GM23338 (cell line): ENCODE data around the gene USP6. TPM values are rescaled to one million over a fixed set of nuclear protein-coding genes. Genes with fewer than 3 reads are reported as not detected.
A peak's percentile ranks its signal among the peaks of the same experiment; 100 is the strongest.

Source experiments
- ATAC-seq: fragments of 200-7000 bp; cut with Tn5 transposase; 3 replicates; pipeline ENCODE4 v1.9.1; 2020
- DNase-seq: peaks from one replicate; pipeline ENCODE4 v3.0.0-alpha.2; 2015; ENCODE audit warnings: low spot score
- H2AFZ ChIP-seq: fragments of 200-600 bp; sonication (generic); 2 replicates; pipeline ENCODE4 v1.8.0; 2016; ENCODE audit warnings: antibody characterized with exemption, mild to moderate bottlenecking, moderate library complexity
- H3F3A ChIP-seq: fragments of 200-600 bp; sonication (generic); replicated peaks from 2 replicates; pipeline ENCODE4 v1.8.0; 2017; ENCODE audit warnings: antibody characterized with exemption, mixed run types, low read depth
- H3K27ac ChIP-seq: fragments of 200-600 bp; sonication (generic); 2 replicates; pipeline ENCODE4 v1.6.1; 2016; ENCODE audit warnings: low read depth
- H3K27me3 ChIP-seq: fragments of 200-600 bp; sonication (generic); 2 replicates; pipeline ENCODE4 v1.8.0; 2016; ENCODE audit warnings: mild to moderate bottlenecking, mixed run types, moderate library complexity; ENCODE audit not compliant: insufficient read depth
- H3K36me3 ChIP-seq: fragments of 200-600 bp; sonication (generic); 2 replicates; pipeline ENCODE4 v1.8.0; 2016; ENCODE audit warnings: mild to moderate bottlenecking; ENCODE audit not compliant: insufficient read depth
- H3K4me1 ChIP-seq: fragments of 200-600 bp; sonication (generic); 2 replicates; pipeline ENCODE4 v1.8.0; 2016; ENCODE audit warnings: mild to moderate bottlenecking, moderate library complexity; ENCODE audit not compliant: insufficient read depth
- H3K4me2 ChIP-seq: fragments of 200-600 bp; sonication (generic); 2 replicates; pipeline ENCODE4 v1.7.1; 2017; ENCODE audit warnings: mixed run types
- H3K4me3 ChIP-seq: fragments of 200-600 bp; sonication (generic); 2 replicates; pipeline ENCODE4 v1.6.1; 2016; ENCODE audit warnings: mixed run types
- H3K79me2 ChIP-seq: fragments of 200-600 bp; sonication (generic); replicated peaks from 2 replicates; pipeline ENCODE4 v1.8.0; 2017; ENCODE audit warnings: mild to moderate bottlenecking; ENCODE audit not compliant: insufficient read depth
- H3K9me2 ChIP-seq: fragments of 200-600 bp; sonication (generic); 2 replicates; pipeline ENCODE4 v1.8.0; 2017; ENCODE audit not compliant: insufficient read depth
- H4K20me1 ChIP-seq: fragments of 200-600 bp; sonication (generic); replicated peaks from 2 replicates; pipeline ENCODE4 v1.8.0; 2017; ENCODE audit warnings: mild to moderate bottlenecking; ENCODE audit not compliant: insufficient read depth
- H3K27ac Mint-ChIP-seq: 2 replicates; pipeline ENCODE4 v1.8.0; 2020; ENCODE audit warnings: inconsistent platforms, mild to moderate bottlenecking, moderate library complexity, mixed read lengths
- H3K27me3 Mint-ChIP-seq: 3 replicates; pipeline ENCODE4 v1.8.0; 2022; ENCODE audit warnings: low read depth, mild to moderate bottlenecking, moderate library complexity, mixed read lengths, inconsistent platforms; ENCODE audit not compliant: insufficient read depth, poor library complexity
- H3K36me3 Mint-ChIP-seq: 3 replicates; pipeline ENCODE4 v1.8.0; 2021; ENCODE audit warnings: low read depth, mild to moderate bottlenecking, inconsistent platforms, moderate library complexity, mixed read lengths
- H3K4me1 Mint-ChIP-seq: 3 replicates; pipeline ENCODE4 v1.8.0; 2020; ENCODE audit warnings: mild to moderate bottlenecking, inconsistent platforms, mixed read lengths
- H3K4me3 Mint-ChIP-seq: 3 replicates; pipeline ENCODE4 v1.8.0; 2021; ENCODE audit warnings: moderate library complexity, mild to moderate bottlenecking, inconsistent platforms, mixed read lengths
- H3K9me3 Mint-ChIP-seq: 3 replicates; pipeline ENCODE4 v1.8.0; 2020; ENCODE audit warnings: moderate library complexity, mild to moderate bottlenecking, inconsistent platforms, mixed read lengths
- EZH2 ChIP-seq: fragments of 200-600 bp; sonication (generic); IDR thresholded peaks from one replicate; pipeline ENCODE4 v1.8.0; 2017; ENCODE audit warnings: antibody characterized with exemption, mild to moderate bottlenecking, low read depth; ENCODE audit not compliant: unreplicated experiment
- POLR2AphosphoS5 ChIP-seq: IDR thresholded peaks from 2 replicates; pipeline ENCODE4 v1.6.1; 2016; ENCODE audit warnings: antibody characterized with exemption, low read depth
- STAT1 ChIP-seq: IDR thresholded peaks from one replicate; pipeline ENCODE4 v1.6.1; 2016; ENCODE audit warnings: antibody characterized with exemption; ENCODE audit not compliant: unreplicated experiment
- ZNF114 ChIP-seq: fragments of 250-450 bp; sonication (Bioruptor Pico); IDR thresholded peaks from 2 replicates; pipeline ENCODE4 v1.5.0; 2020; ENCODE audit warnings: mild to moderate bottlenecking, moderate library complexity
- ZNF462 ChIP-seq: fragments of 250-450 bp; sonication (Bioruptor Pico); IDR thresholded peaks from 2 replicates; pipeline ENCODE4 v1.5.0; 2020; ENCODE audit warnings: mild to moderate bottlenecking, moderate library complexity
- long read RNA-seq: library from polyadenylated mRNA; unstranded; transcript quantifications from one replicate; pipeline ENCODE4 v2.0.0, GENCODE V29; 2020; ENCODE audit not compliant: unreplicated experiment
- polyA plus RNA-seq: library from polyadenylated mRNA; unstranded; fragments of >200 nt; fragmentation: Nextera tagmentation; extraction: Ambion mirVana; gene quantifications from 2 replicates; pipeline ENCODE4 v1.2.1, GENCODE V29; 2016
- total RNA-seq: library from RNA; depleted of rRNA; stranded (reverse); fragments of >200 nt; shearing (Covaris generic); gene quantifications from 2 replicates; pipeline ENCODE4 v1.2.3, GENCODE V29; 2014; rRNA removed
- TF ChIP-seq, protein P1 (sequence below): IDR thresholded peaks from 2 replicates; pipeline ENCODE4 v1.6.1; 2016; ENCODE audit warnings: antibody characterized with exemption

USP6 gene
- total RNA-seq (0.94 and 1.1 TPM in 2 replicates), polyA plus RNA-seq (1.3 and 1.7 TPM in 2 replicates)
- long read RNA-seq = 0 reads

DNA sequence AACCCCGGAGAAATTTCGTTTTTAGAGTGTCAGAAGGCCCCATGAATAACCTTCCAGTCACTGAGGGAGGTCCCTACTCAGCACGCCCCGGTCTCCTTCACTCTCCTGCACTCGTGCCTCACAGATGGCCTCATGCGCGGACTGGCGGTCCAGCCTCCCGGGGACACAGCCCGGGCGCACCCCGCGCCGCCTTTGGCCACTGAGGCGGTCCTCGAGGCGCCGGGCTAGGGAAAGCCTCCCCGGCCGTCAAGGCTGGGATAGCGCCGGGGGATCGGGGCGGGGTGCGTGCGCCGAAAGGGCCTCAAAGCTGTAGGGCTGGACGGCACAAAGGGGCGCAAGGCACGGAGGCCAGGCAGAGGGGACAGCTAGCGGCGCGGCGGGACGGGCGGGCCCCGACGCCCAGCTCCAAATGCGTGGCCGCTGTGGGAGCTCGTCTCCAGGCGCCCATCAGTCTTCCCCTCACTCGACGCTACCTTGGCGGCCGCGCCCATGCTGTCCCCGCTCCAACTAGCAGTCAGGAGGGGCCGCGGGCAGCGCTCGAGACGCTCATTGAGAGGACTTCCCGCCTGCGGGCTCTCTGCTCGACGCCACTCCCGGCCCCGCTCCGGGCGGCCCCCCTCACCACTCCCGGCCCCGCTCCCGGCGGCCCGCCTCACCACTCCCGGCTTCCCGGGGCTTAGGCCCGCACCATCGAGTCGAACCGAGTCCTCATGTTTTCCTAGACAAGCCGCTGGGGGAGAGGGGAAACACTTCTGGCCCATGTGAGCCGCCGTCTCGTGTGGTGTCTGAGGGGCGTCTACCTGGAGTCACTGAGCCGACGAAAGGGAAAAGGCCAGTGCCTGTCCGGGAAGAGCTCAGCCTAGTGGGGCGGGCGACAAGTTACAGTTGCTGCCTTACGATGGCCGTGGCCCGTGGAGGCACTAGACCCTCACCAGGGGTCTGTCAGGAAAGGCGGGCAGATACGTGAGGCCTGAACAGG is at the start of gene USP6:
USP6 (plus strand) TSS at position 360 of the 979 bp plus-strand sequence. CDS start 14,336 bp downstream, outside the sequence.
- peak within 1 kb of the TSS; percentile 85 for H3K4me3 Mint-ChIP-seq
- no peak within 1 kb of the TSS for H3K27ac Mint-ChIP-seq
- H4K20me1 ChIP-seq = no peaks in the 10 kb centered on the region
- peak within 1 kb of the TSS; percentile 53 for H3K4me3 ChIP-seq
- TF ChIP-seq POLR2AphosphoS5 (peak; percentile 75), ZNF114 (CRISPR knock-in tag) (no peak), EZH2 (no peak)
- TF ChIP-seq, protein P1, sequence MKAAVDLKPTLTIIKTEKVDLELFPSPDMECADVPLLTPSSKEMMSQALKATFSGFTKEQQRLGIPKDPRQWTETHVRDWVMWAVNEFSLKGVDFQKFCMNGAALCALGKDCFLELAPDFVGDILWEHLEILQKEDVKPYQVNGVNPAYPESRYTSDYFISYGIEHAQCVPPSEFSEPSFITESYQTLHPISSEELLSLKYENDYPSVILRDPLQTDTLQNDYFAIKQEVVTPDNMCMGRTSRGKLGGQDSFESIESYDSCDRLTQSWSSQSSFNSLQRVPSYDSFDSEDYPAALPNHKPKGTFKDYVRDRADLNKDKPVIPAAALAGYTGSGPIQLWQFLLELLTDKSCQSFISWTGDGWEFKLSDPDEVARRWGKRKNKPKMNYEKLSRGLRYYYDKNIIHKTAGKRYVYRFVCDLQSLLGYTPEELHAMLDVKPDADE = 0 out of 2 replicates have a peak, but pooled peaks have one; percentile 39
- peaks cover 10% of the 10 kb centered on the region for H3K79me2 ChIP-seq
- peaks cover 19% of the 10 kb centered on the region for H3K27me3 ChIP-seq
- H3K9me2 ChIP-seq = no peaks in the 10 kb centered on the region
- H3F3A ChIP-seq = 0 out of 2 replicates have a peak, but pooled peaks cover 4% of the 10 kb centered on the region
- DNase-seq = peak; percentile 85
- H3K4me2 ChIP-seq = peak within 1 kb of the TSS; percentile 80
- ATAC-seq = peak; percentile 38
- H3K4me1 ChIP-seq = no peaks in the 10 kb centered on the region; the same call in 1 of the 2 replicates
- peaks cover 1% of the 10 kb centered on the region for H3K4me1 Mint-ChIP-seq
- H3K27me3 Mint-ChIP-seq = peaks cover 22% of the 10 kb centered on the region
- H3K9me3 Mint-ChIP-seq = peaks cover 16% of the 10 kb centered on the region
- H3K27ac ChIP-seq = no peak within 1 kb of the TSS
- peak within 1 kb of the TSS; percentile 35 for H2AFZ ChIP-seq
- peaks cover 30% of the 10 kb centered on the region for H3K36me3 Mint-ChIP-seq
- 0 out of 2 replicates have a peak, but pooled peaks cover 6% of the 10 kb centered on the region for H3K36me3 ChIP-seq

- Histone ChIP-seq H3K27me3 (peaks cover 5% of the 10 kb centered on the region), H3K9me2 (no peaks in the 10 kb centered on the region), H3K4me1 (no peaks in the 10 kb centered on the region), H4K20me1 (no peaks in the 10 kb centered on the region), H3K4me3 (no peak overlapping the region), H2AFZ (no peak overlapping the region), H3K27ac (no peak overlapping the region), H3K36me3 (no peaks in the 10 kb centered on the region; the same call in 1 of the 2 replicates), H3K79me2 (no peaks in the 10 kb centered on the region), H3F3A (no peaks in the 10 kb centered on the region), H3K4me2 (no peak overlapping the region)
- no peaks in the 10 kb centered on the region for H3K4me1 Mint-ChIP-seq
- no peak overlapping the region for H3K27ac Mint-ChIP-seq
- peaks cover 6% of the 10 kb centered on the region for H3K27me3 Mint-ChIP-seq
- DNase-seq (no peak), ATAC-seq (no peak)
- H3K4me3 Mint-ChIP-seq = no peak overlapping the region
- H3K36me3 Mint-ChIP-seq = no peaks in the 10 kb centered on the region
- no peaks in the 10 kb centered on the region for H3K9me3 Mint-ChIP-seq
- TF ChIP-seq STAT1 (no peak), POLR2AphosphoS5 (no peak)
These were observed 47.6 kb upstream of the USP6 start for GRCh38 chr17:5068236-5068635.

DNA sequence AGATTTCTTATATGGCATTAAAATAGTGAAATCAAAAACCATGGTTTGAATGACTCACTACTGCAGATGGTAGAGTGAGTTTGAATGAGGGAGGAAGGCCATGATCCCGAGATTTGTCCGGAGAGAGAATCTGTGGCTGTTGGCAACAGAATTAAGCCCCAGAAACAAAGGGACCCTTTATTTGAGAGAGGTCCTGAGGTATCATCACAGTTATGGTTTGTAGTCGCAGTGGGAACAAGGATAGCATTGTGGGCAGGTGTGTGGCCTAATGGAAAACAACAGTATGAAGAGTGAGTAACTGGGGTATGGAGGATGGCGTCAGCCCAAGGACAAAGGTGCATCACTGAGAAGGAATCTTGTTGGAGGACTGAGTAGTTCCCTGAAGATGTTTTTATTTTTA is 46.1 kb upstream of the USP6 start:
- no peak overlapping the region for H3K27ac Mint-ChIP-seq
- H2AFZ ChIP-seq = no peak overlapping the region
- ATAC-seq (no peak), DNase-seq (no peak)
- no peaks in the 10 kb centered on the region for H3K9me2 ChIP-seq
- H3K27ac ChIP-seq = no peak overlapping the region
- H3F3A ChIP-seq = no peaks in the 10 kb centered on the region
- H3K4me1 ChIP-seq = peaks cover 6% of the 10 kb centered on the region; the same call in 1 of the 2 replicates
- H3K27me3 Mint-ChIP-seq = peaks cover 8% of the 10 kb centered on the region
- H3K4me3 Mint-ChIP-seq = no peak overlapping the region
- H4K20me1 ChIP-seq = no peaks in the 10 kb centered on the region
- H3K4me1 Mint-ChIP-seq = peaks cover 3% of the 10 kb centered on the region
- no peak overlapping the region for H3K4me2 ChIP-seq
- H3K79me2 ChIP-seq = no peaks in the 10 kb centered on the region
- no peaks in the 10 kb centered on the region for H3K9me3 Mint-ChIP-seq
- H3K36me3 ChIP-seq = no peaks in the 10 kb centered on the region; the same call in 1 of the 2 replicates
- H3K36me3 Mint-ChIP-seq = no peaks in the 10 kb centered on the region
- no peak overlapping the region for H3K4me3 ChIP-seq
- H3K27me3 ChIP-seq = peaks cover 5% of the 10 kb centered on the region
- no peak for TF ChIP-seq ZNF462
- TF ChIP-seq POLR2AphosphoS5 = no peak
- no peak for TF ChIP-seq STAT1
- TF ChIP-seq ZNF114 (CRISPR knock-in tag) = no peak
- no peak for TF ChIP-seq EZH2
